A549 (cell line): ENCODE measurements around the gene WNT16.

ENCODE experiments used
- CHD2 ChIP-seq: fragments of 150-350 bp; IDR thresholded peaks from 2 replicates; pipeline ENCODE4 v1.6.1; 2014; ENCODE audit warnings: low read length; ENCODE audit not compliant: partially characterized antibody
- CTCF ChIP-seq: fragments of >200 bp; sonication (Bioruptor Twin); formaldehyde crosslinking; IDR thresholded peaks from 3 replicates; pipeline ENCODE4 v1.5.1; 2016
- MYC ChIP-seq: IDR thresholded peaks from 2 replicates; pipeline ENCODE4 v1.6.1; 2012; ENCODE audit warnings: mild to moderate bottlenecking, inconsistent platforms, low read length, improper control_type of control experiment, borderline replicate concordance
- NFE2L2 ChIP-seq: fragments of 150-350 bp; conservative IDR thresholded peaks from 2 replicates; pipeline ENCODE4 v1.6.1; 2014; ENCODE audit warnings: low read length
- POLR2A ChIP-seq: IDR thresholded peaks from 2 replicates; pipeline ENCODE4 v1.6.1; 2012; ENCODE audit warnings: mild to moderate bottlenecking, low read length

GRCh38 chr7:121382473-121382872 lies 53.7 kb downstream of the WNT16 start:
- TF ChIP-seq CTCF (no peak), NFE2L2 (no peak), MYC (no peak), POLR2A (no peak), CHD2 (no peak)
